IMR-90 (cell line): Measurements from ENCODE around the gene NEUROG1. TPM values are rescaled to one million over a fixed set of nuclear protein-coding genes. Genes with fewer than 3 reads are reported as not detected.

Experiments used
- ATAC-seq: fragments of 200-7000 bp; cut with Tn5 transposase; 2 replicates; pipeline ENCODE4 v1.9.1; 2020; ENCODE audit warnings: low read depth, mild to moderate bottlenecking, moderate library complexity
- BruUV-seq: library from RNA; stranded (reverse); fragments of 400-500 nt; replicated peaks from 2 replicates; lab custom pipeline; 2021; lab: Mats Ljungman, UMichigan
- CTCF ChIA-PET: fragments of 300-600 bp; formaldehyde crosslinking; extraction: SDS; loops from one replicate; lab custom pipeline; 2021; ENCODE audit warnings: antibody characterized with exemption; lab: Yijun Ruan, JAX
- POLR2A ChIA-PET: fragments of 300-600 bp; sonication (Branson Sonifier 250); formaldehyde crosslinking; loops from one replicate; lab custom pipeline; 2022; ENCODE audit warnings: antibody characterized with exemption; ENCODE audit not compliant: unreplicated experiment; lab: Charles Lee
- DNase-seq: peaks from one replicate; pipeline ENCODE4 v3.0.0; 2013
- H2AFZ ChIP-seq: replicated peaks from 2 replicates; pipeline ENCODE3; 2013; ENCODE audit warnings: low read length, mild to moderate bottlenecking; ENCODE audit not compliant: poor library complexity
- H2AK5ac ChIP-seq: 2 replicates; pipeline ENCODE4 v1.6.1; 2013; ENCODE audit warnings: low read depth, low read length, inconsistent platforms
- H2AK9ac ChIP-seq: replicated peaks from 2 replicates; pipeline ENCODE3; 2013; ENCODE audit warnings: mild to moderate bottlenecking, low read depth, low read length, moderate library complexity; ENCODE audit not compliant: poor library complexity
- H2BK120ac ChIP-seq: 2 replicates; pipeline ENCODE4 v1.6.1; 2013; ENCODE audit warnings: low read depth, low read length, inconsistent platforms
- H2BK15ac ChIP-seq: 3 replicates; pipeline ENCODE4 v1.6.1; 2013; ENCODE audit warnings: low read depth, low read length, inconsistent platforms
- H2BK20ac ChIP-seq: 2 replicates; pipeline ENCODE4 v1.6.1; 2013; ENCODE audit warnings: low read depth, mild to moderate bottlenecking, inconsistent platforms, low read length, moderate library complexity
- H2BK5ac ChIP-seq: 2 replicates; pipeline ENCODE4 v1.6.1; 2013; ENCODE audit warnings: mild to moderate bottlenecking, low read depth, low read length, inconsistent platforms; ENCODE audit not compliant: poor library complexity, severe bottlenecking
- H3K14ac ChIP-seq: replicated peaks from 2 replicates; pipeline ENCODE4 v1.6.1; 2013; ENCODE audit warnings: low read depth, low read length, inconsistent platforms
- H3K18ac ChIP-seq: 2 replicates; pipeline ENCODE4 v1.6.1; 2013; ENCODE audit warnings: low read depth, low read length, control low read depth
- H3K23ac ChIP-seq: 2 replicates; pipeline ENCODE4 v1.6.1; 2013; ENCODE audit warnings: low read depth, low read length, inconsistent platforms
- H3K27ac ChIP-seq: 2 replicates; pipeline ENCODE4 v1.5.1; 2013; ENCODE audit warnings: mild to moderate bottlenecking, control low read depth, low read length; ENCODE audit not compliant: insufficient read depth
- H3K27me3 ChIP-seq: 2 replicates; pipeline ENCODE4 v1.6.1; 2013; ENCODE audit warnings: low read length; ENCODE audit not compliant: control insufficient read depth, insufficient read depth
- H3K36me3 ChIP-seq: 2 replicates; pipeline ENCODE4 v1.6.1; 2013; ENCODE audit warnings: low read length, mixed read lengths; ENCODE audit not compliant: control insufficient read depth, insufficient read depth
- H3K4ac ChIP-seq: 2 replicates; pipeline ENCODE4 v1.6.1; 2013; ENCODE audit warnings: low read depth, low read length, inconsistent platforms
- H3K4me1 ChIP-seq: 2 replicates; pipeline ENCODE4 v1.6.1; 2013; ENCODE audit warnings: low read length, mixed read lengths; ENCODE audit not compliant: control insufficient read depth, insufficient read depth
- H3K4me2 ChIP-seq: 2 replicates; pipeline ENCODE4 v1.6.1; 2013; ENCODE audit warnings: low read depth, mild to moderate bottlenecking, control low read depth, low read length, moderate library complexity
- H3K4me3 ChIP-seq: 2 replicates; pipeline ENCODE4 v1.5.1; 2013; ENCODE audit warnings: low read depth, mild to moderate bottlenecking, control low read depth, low read length, moderate library complexity; ENCODE audit not compliant: insufficient read depth
- H3K56ac ChIP-seq: 2 replicates; pipeline ENCODE4 v1.6.1; 2013; ENCODE audit warnings: low read length, inconsistent platforms; ENCODE audit not compliant: insufficient read depth; ENCODE audit errors: extremely low read depth
- H3K79me1 ChIP-seq, 2 experiments: 2 replicates each; pipeline ENCODE4 v1.6.1; 2013; ENCODE audit warnings: low read length in 2 of 2, inconsistent platforms in 1 of 2, low read depth in 1 of 2
- H3K9ac ChIP-seq: 2 replicates; pipeline ENCODE4 v1.6.1; 2013; ENCODE audit warnings: low read depth, low read length, control low read depth
- H3K9me1 ChIP-seq: 2 replicates; pipeline ENCODE4 v1.6.1; 2013; ENCODE audit warnings: low read length, inconsistent platforms; ENCODE audit not compliant: insufficient read depth
- H3K9me3 ChIP-seq: 2 replicates; pipeline ENCODE4 v1.6.1; 2013; ENCODE audit warnings: low read length; ENCODE audit not compliant: control insufficient read depth, insufficient read depth
- H4K20me1 ChIP-seq: 2 replicates; pipeline ENCODE4 v1.6.1; 2013; ENCODE audit warnings: low read length, inconsistent platforms; ENCODE audit not compliant: insufficient read depth
- H4K5ac ChIP-seq: 2 replicates; pipeline ENCODE4 v1.6.1; 2013; ENCODE audit warnings: mild to moderate bottlenecking, low read depth, low read length, control low read depth
- H4K8ac ChIP-seq, 2 experiments: 2 replicates each; pipeline ENCODE4 v1.6.1; 2013; ENCODE audit warnings: low read depth in 2 of 2, low read length in 2 of 2, control low read depth in 1 of 2, inconsistent platforms in 1 of 2
- H4K91ac ChIP-seq: 2 replicates; pipeline ENCODE4 v1.6.1; 2013; ENCODE audit warnings: low read depth, low read length, inconsistent platforms; ENCODE audit not compliant: insufficient read depth
- NFE2L2 ChIP-seq: fragments of 150-350 bp; IDR thresholded peaks from 2 replicates; pipeline ENCODE4 v1.6.1; 2016; ENCODE audit warnings: low read depth, mild to moderate bottlenecking, low read length
- RAD21 ChIP-seq: IDR thresholded peaks from 2 replicates; pipeline ENCODE4 v1.6.1; 2012; ENCODE audit warnings: low read length, improper control_type of control experiment
- RCOR1 ChIP-seq: IDR thresholded peaks from 2 replicates; pipeline ENCODE4 v1.6.1; 2012; ENCODE audit warnings: mild to moderate bottlenecking, low read length, improper control_type of control experiment; ENCODE audit not compliant: insufficient replicate concordance
- dilution Hi-C: fragments of 300-500 bp; cut with HindIII; formaldehyde crosslinking; loops from one replicate; pipeline ENCODE4 v1.14.3; 2018; ENCODE audit warnings: low sequenced_read_pairs; ENCODE audit not compliant: unreplicated experiment
- in situ Hi-C: fragments of 300-500 bp; cut with MboI; formaldehyde crosslinking; loops from 3 replicates; pipeline ENCODE4 v1.14.3; 2019; ENCODE audit warnings: low sequenced_read_pairs, inconsistent platforms, mixed read lengths
- intact Hi-C: fragments of 100-400 bp; cut with micrococcal nuclease; formaldehyde crosslinking; loops from 2 replicates; pipeline ENCODE4 v1.10.0; 2022
- polyA plus RNA-seq, 3 experiments: library from polyadenylated mRNA; depleted of rRNA; stranded (reverse); fragments of >200 nt; gene quantifications; 2 replicates each; pipeline ENCODE4 v1.2.3, GENCODE V29; 2012; ENCODE audit warnings: low replicate concordance in 1 of 3
- total RNA-seq: library from RNA; depleted of rRNA; stranded (reverse); fragments of >200 nt; gene quantifications from 2 replicates; pipeline ENCODE4 v1.2.3, GENCODE V29; 2012

Gene NEUROG1
- total and polyA plus RNA-seq, 2 of the 4 experiments (the other 2 are of a cell fraction): not detected

DNA sequence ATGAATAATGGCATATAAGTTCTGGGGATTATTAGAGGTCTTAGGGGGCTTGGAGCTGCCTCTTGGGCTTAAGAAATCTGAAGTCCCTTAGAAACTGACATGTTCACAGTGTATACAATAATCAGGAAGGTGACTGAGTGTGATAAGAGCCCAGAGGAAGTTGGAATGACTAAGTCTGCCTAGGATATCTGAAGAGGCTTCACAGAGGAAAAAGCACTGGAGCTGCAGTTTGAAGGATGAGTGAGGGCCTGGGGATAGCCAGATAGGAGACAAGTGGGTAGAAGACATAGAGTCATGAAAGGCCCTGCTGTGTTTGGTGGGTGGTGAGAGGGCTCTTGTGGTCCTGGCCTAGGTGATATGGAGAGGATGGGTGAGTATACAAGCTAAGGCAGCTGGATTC lies 8.8 kb downstream of the NEUROG1 start:
- ChIA-PET CTCF (no interaction called here), POLR2A (no interaction called here)
- H2AFZ ChIP-seq: no peak overlapping the region
- no peak for ATAC-seq
- H3K36me3 ChIP-seq: no peaks in the 10 kb centered on the region
- no peak overlapping the region for H3K14ac ChIP-seq
- peaks cover 33% of the 10 kb centered on the region for H3K27me3 ChIP-seq
- dilution Hi-C loops: no loop called here
- no peak overlapping the region for H3K4ac ChIP-seq
- no TSS peak for BruUV-seq
- H3K18ac ChIP-seq: no peak overlapping the region
- no peaks in the 10 kb centered on the region for H3K9me3 ChIP-seq
- H3K4me1 ChIP-seq: no peaks in the 10 kb centered on the region
- no peak overlapping the region for H4K91ac ChIP-seq
- H3K9me1 ChIP-seq: no peaks in the 10 kb centered on the region
- no peak overlapping the region for H3K23ac ChIP-seq
- H4K20me1 ChIP-seq: no peaks in the 10 kb centered on the region
- no peak overlapping the region for H3K4me2 ChIP-seq
- no peak overlapping the region for H4K8ac ChIP-seq
- H3K79me1 ChIP-seq: no peaks in the 10 kb centered on the region
- H2AK9ac ChIP-seq: no peak overlapping the region
- H3K27ac ChIP-seq: no peak overlapping the region
- intact Hi-C loops: no loop called here
- H2AK5ac ChIP-seq: no peak overlapping the region
- H3K4me3 ChIP-seq: no peak overlapping the region
- H4K5ac ChIP-seq: no peak overlapping the region
- no peak overlapping the region for H2BK15ac ChIP-seq
- H3K56ac ChIP-seq: no peak overlapping the region
- in situ Hi-C loops: no loop called here
- no peak overlapping the region for H2BK5ac ChIP-seq
- no peak for DNase-seq
- no peak overlapping the region for H3K9ac ChIP-seq
- no peak for TF ChIP-seq RAD21
- no peak for TF ChIP-seq RCOR1
- no peak for TF ChIP-seq NFE2L2
- no peak overlapping the region for H2BK120ac ChIP-seq
- H2BK20ac ChIP-seq: no peak overlapping the region
